Measurements from ENCODE around the gene PTMS. TPM values are rescaled to one million over a fixed set of nuclear protein-coding genes. Genes with fewer than 3 reads are reported as not detected.
A peak's percentile ranks its signal among the peaks of the same experiment; 100 is the strongest.

Gene PTMS
- total and polyA plus RNA-seq, 2 of the 13 experiments (the other 11 are each of a cell fraction or from before 2014, with no cell fraction given) = 40.5 to 82.4 TPM

GRCh38 chr12:6792522-6793201 lies 26.5 kb downstream of the PTMS start (continued):
- TF ChIP-seq ZNF660 (CRISPR knock-in tag; IDR thresholded peaks at IDR 0.05; ENCODE audit: borderline replicate concordance, low read depth) (no peak), MED1 (CRISPR knock-in tag; IDR thresholded peaks at IDR 0.05) (peak; percentile 90), ZNF674 (CRISPR knock-in tag; IDR thresholded peaks at IDR 0.05; ENCODE audit: low read depth) (no peak), ZNF746 (CRISPR knock-in tag; IDR thresholded peaks at IDR 0.05) (peak; percentile 88; the same call in 1 of the 2 replicates), ZNF891 (CRISPR knock-in tag; IDR thresholded peaks at IDR 0.05) (0 out of 2 replicates have a peak, but pooled peaks have one; percentile 23), GPN1 (CRISPR knock-in tag; IDR thresholded peaks at IDR 0.05; ENCODE audit: borderline replicate concordance) (no peak), RELA (CRISPR knock-in tag; IDR thresholded peaks at IDR 0.05) (no peak), ZNF609 (CRISPR knock-in tag; IDR thresholded peaks at IDR 0.05; ENCODE audit: borderline replicate concordance) (peak; percentile 86), NFRKB (IDR thresholded peaks at IDR 0.05) (no peak), ZNF263 (CRISPR knock-in tag; IDR thresholded peaks at IDR 0.05) (peak; percentile 83), ZNF639 (CRISPR knock-in tag; conservative IDR thresholded peaks at IDR 0.05) (no peak), SP4 (CRISPR knock-in tag; IDR thresholded peaks at IDR 0.05) (peak; percentile 68; the same call in 1 of the 2 replicates), RARA (CRISPR knock-in tag; IDR thresholded peaks at IDR 0.05) (peak; percentile 84), YEATS4 (CRISPR knock-in tag; IDR thresholded peaks at IDR 0.05; ENCODE audit: borderline replicate concordance) (peak; percentile 71; the same call in 1 of the 2 replicates), PRPF4 (IDR thresholded peaks at IDR 0.05; ENCODE audit: low read depth, low read length, poor library complexity, severe bottlenecking) (no peak), ZNF574 (CRISPR knock-in tag; IDR thresholded peaks at IDR 0.05) (peak; percentile 86), ZBTB20 (CRISPR knock-in tag; IDR thresholded peaks at IDR 0.05; ENCODE audit: borderline replicate concordance, low read depth) (peak; percentile 80; the same call in 1 of the 2 replicates), REPIN1 (CRISPR knock-in tag; IDR thresholded peaks at IDR 0.05; ENCODE audit: borderline replicate concordance, low read depth) (peak; percentile 61; the same call in 1 of the 2 replicates), THAP11 (CRISPR knock-in tag; IDR thresholded peaks at IDR 0.05) (peak; percentile 54), SIX1 (CRISPR knock-in tag; IDR thresholded peaks at IDR 0.05; ENCODE audit: borderline replicate concordance) (peak; percentile 25; the same call in 1 of the 2 replicates)
- TF ChIP-seq, protein P1, sequence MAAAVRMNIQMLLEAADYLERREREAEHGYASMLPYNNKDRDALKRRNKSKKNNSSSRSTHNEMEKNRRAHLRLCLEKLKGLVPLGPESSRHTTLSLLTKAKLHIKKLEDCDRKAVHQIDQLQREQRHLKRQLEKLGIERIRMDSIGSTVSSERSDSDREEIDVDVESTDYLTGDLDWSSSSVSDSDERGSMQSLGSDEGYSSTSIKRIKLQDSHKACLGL (CRISPR knock-in tag; IDR thresholded peaks at IDR 0.05) = no peak

All from HepG2 (cell line).